Liver (tissue), 3 donors: ENCODE measurements around the gene ANKRD11.

Experiments
- CTCF ChIP-seq: fragments of 150-350 bp; IDR thresholded peaks from 2 replicates; pipeline ENCODE4 v1.5.1; 2017; ENCODE audit warnings: improper control_type of control experiment, low read depth, low read length; ENCODE audit not compliant: missing input control
- JUND ChIP-seq, 2 donors: IDR thresholded peaks; 2 replicates each; pipeline ENCODE4 v1.6.1; 2016; ENCODE audit warnings: antibody characterized with exemption in 2 of 2
- ZBTB33 ChIP-seq: IDR thresholded peaks from 2 replicates; pipeline ENCODE4 v1.6.1; 2016; ENCODE audit warnings: antibody characterized with exemption
- donor health status: healthy.
- donor health status: healthy.

- TF ChIP-seq CTCF = no peak
- no peak for TF ChIP-seq JUND (IDR thresholded peaks at IDR 0.05)
- no peak for TF ChIP-seq ZBTB33
Observed at GRCh38 chr16:89376812-89377452, 113.4 kb downstream of the ANKRD11 start.
